Activated naive CD4-positive, alpha-beta T cell treated with anti-CD3 and anti-CD28 coated beads for 36 hours (primary cell): Measurements from ENCODE around the gene TCF12. TPM values are rescaled to one million over a fixed set of nuclear protein-coding genes. Genes with fewer than 3 reads are reported as not detected.

Experiments
- CTCF ChIA-PET: fragments of 350-600 bp; sonication (Branson Sonifier 250); formaldehyde crosslinking; loops from one replicate; lab custom pipeline; 2021; ENCODE audit warnings: antibody characterized with exemption; lab: Charles Lee
- DNase-seq: peaks from one replicate; pipeline ENCODE4 v3.0.0-alpha.2; 2020
- H3K27ac Mint-ChIP-seq: one replicate; pipeline ENCODE4 v1.8.0; 2021; ENCODE audit warnings: mild to moderate bottlenecking, mixed read lengths
- H3K27me3 Mint-ChIP-seq: one replicate; pipeline ENCODE4 v1.8.0; 2021; ENCODE audit warnings: low read depth, mixed read lengths
- H3K36me3 Mint-ChIP-seq: one replicate; pipeline ENCODE4 v1.8.0; 2021; ENCODE audit warnings: low read depth, mixed read lengths
- H3K4me1 Mint-ChIP-seq: one replicate; pipeline ENCODE4 v1.8.0; 2021; ENCODE audit warnings: low read depth, mixed read lengths
- H3K4me3 Mint-ChIP-seq: one replicate; pipeline ENCODE4 v1.8.0; 2021; ENCODE audit warnings: mild to moderate bottlenecking, moderate library complexity, mixed read lengths
- H3K9me3 Mint-ChIP-seq: one replicate; pipeline ENCODE4 v1.8.0; 2021; ENCODE audit warnings: mixed read lengths
- intact Hi-C: fragments of 100-400 bp; cut with micrococcal nuclease; formaldehyde crosslinking; loops from one replicate; pipeline ENCODE4 v1.15.1; 2023
- total RNA-seq, 2 experiments: library from RNA; stranded (reverse); gene quantifications; one replicate each; pipeline ENCODE4 v1.2.3, GENCODE V29; 2021

Gene TCF12
- total RNA-seq, 2 experiments from 2014 or later: 65.7 to 70.7 TPM

- CTCF ChIA-PET: no interaction called here
- Mint-ChIP-seq H3K27me3 (no peaks in the 10 kb centered on the region), H3K4me1 (peaks cover 15% of the 10 kb centered on the region)
These were observed 199.8 kb downstream of the TCF12 start for GRCh38 chr15:57118013-57118799.

GRCh38 chr15:57122080-57122840, 203.8 kb downstream of the TCF12 start:
- peaks cover 12% of the 10 kb centered on the region for H3K36me3 Mint-ChIP-seq
- no peak for DNase-seq
- CTCF ChIA-PET: no interaction called here
- no peaks in the 10 kb centered on the region for H3K27me3 Mint-ChIP-seq
- H3K27ac Mint-ChIP-seq: no peak overlapping the region
- no peaks in the 10 kb centered on the region for H3K9me3 Mint-ChIP-seq
- H3K4me1 Mint-ChIP-seq: peaks cover 15% of the 10 kb centered on the region
- no peak overlapping the region for H3K4me3 Mint-ChIP-seq
- intact Hi-C loops: no loop called here

More at GRCh38 chr15:57118013-57118799, 199.8 kb downstream of the TCF12 start:
- no peak overlapping the region for H3K4me3 Mint-ChIP-seq
- intact Hi-C loops: no loop called here
- no peak for DNase-seq
- no peaks in the 10 kb centered on the region for H3K9me3 Mint-ChIP-seq
- H3K27ac Mint-ChIP-seq: no peak overlapping the region
- H3K36me3 Mint-ChIP-seq: peaks cover 7% of the 10 kb centered on the region

- CTCF ChIA-PET: interaction anchor here (0.6 kb wide), 1 partner anchor 86 kb away, joined by 3 read pairs; no protein-coding TSS in a partner anchor
- Mint-ChIP-seq H3K27ac (no peak overlapping the region), H3K9me3 (no peaks in the 10 kb centered on the region), H3K36me3 (peaks cover 17% of the 10 kb centered on the region), H3K4me1 (peaks cover 8% of the 10 kb centered on the region), H3K4me3 (no peak overlapping the region), H3K27me3 (no peaks in the 10 kb centered on the region)
- intact Hi-C loops: no loop called here
- no peak for DNase-seq
These were observed 205.6 kb downstream of the TCF12 start for GRCh38 chr15:57124036-57124435.

GRCh38 chr15:57129064-57129463, 210.6 kb downstream of the TCF12 start:
- Mint-ChIP-seq H3K9me3 (no peaks in the 10 kb centered on the region), H3K27me3 (no peaks in the 10 kb centered on the region), H3K4me3 (no peak overlapping the region), H3K36me3 (peaks cover 16% of the 10 kb centered on the region), H3K4me1 (peaks cover 36% of the 10 kb centered on the region), H3K27ac (no peak overlapping the region)
- CTCF ChIA-PET: interaction anchor here (1.0 kb wide), 1 partner anchor 10 kb away, joined by 3 read pairs; no protein-coding TSS in a partner anchor
- no peak for DNase-seq
- intact Hi-C loops: no loop called here

GRCh38 chr15:57130956-57131355, 212.5 kb downstream of the TCF12 start:
- Mint-ChIP-seq H3K27ac (no peak overlapping the region), H3K4me3 (no peak overlapping the region), H3K36me3 (peaks cover 16% of the 10 kb centered on the region), H3K9me3 (no peaks in the 10 kb centered on the region), H3K4me1 (peaks cover 45% of the 10 kb centered on the region), H3K27me3 (no peaks in the 10 kb centered on the region)
- no peak for DNase-seq
- intact Hi-C loops: loop anchor here (5.0 to 10.0 kb wide), 2 partner anchors 214 to 246 kb away; partner anchors contain the start of gene TCF12
- CTCF ChIA-PET: interaction anchor here (0.7 kb wide), 1 partner anchor 32 kb away, joined by 3 read pairs; no protein-coding TSS in a partner anchor

- DNase-seq: peak; percentile 42
- Mint-ChIP-seq H3K4me3 (no peak overlapping the region), H3K27me3 (no peaks in the 10 kb centered on the region), H3K27ac (no peak overlapping the region), H3K4me1 (peaks cover 45% of the 10 kb centered on the region), H3K9me3 (no peaks in the 10 kb centered on the region), H3K36me3 (peaks cover 8% of the 10 kb centered on the region)
- CTCF ChIA-PET: interaction anchor here (1.8 kb wide), 1 partner anchor 13 kb away, joined by 6 read pairs; no protein-coding TSS in a partner anchor
- intact Hi-C loops: loop anchor here (5.0 to 10.0 kb wide), 2 partner anchors 216 to 249 kb away; partner anchors contain the start of gene TCF12
These were observed 214.9 kb downstream of the TCF12 start for GRCh38 chr15:57133127-57133968.

- CTCF ChIA-PET: interaction anchor here (1.8 to 2.6 kb wide), 2 partner anchors 12 kb away, joined by 6 to 19 read pairs; no protein-coding TSS in a partner anchor
- H3K4me3 Mint-ChIP-seq: no peak overlapping the region
- no peak for DNase-seq
- peaks cover 6% of the 10 kb centered on the region for H3K36me3 Mint-ChIP-seq
- intact Hi-C loops: loop anchor here (5.0 to 10.0 kb wide), 2 partner anchors 217 to 249 kb away; partner anchors contain the start of gene TCF12
- no peak overlapping the region for H3K27ac Mint-ChIP-seq
- H3K9me3 Mint-ChIP-seq: no peaks in the 10 kb centered on the region
- H3K4me1 Mint-ChIP-seq: peaks cover 42% of the 10 kb centered on the region
- no peaks in the 10 kb centered on the region for H3K27me3 Mint-ChIP-seq
These were observed 215.7 kb downstream of the TCF12 start for GRCh38 chr15:57134071-57134605.

GRCh38 chr15:57134851-57135250, 216.4 kb downstream of the TCF12 start:
- intact Hi-C loops: loop anchor here (5.0 to 10.0 kb wide), 2 partner anchors 218 to 250 kb away; partner anchors contain the start of gene TCF12
- no peaks in the 10 kb centered on the region for H3K27me3 Mint-ChIP-seq

GRCh38 chr15:57135800-57136199, 217.4 kb downstream of the TCF12 start:
- peaks cover 37% of the 10 kb centered on the region for H3K4me1 Mint-ChIP-seq
- no peak overlapping the region for H3K4me3 Mint-ChIP-seq
- H3K9me3 Mint-ChIP-seq: no peaks in the 10 kb centered on the region
- peaks cover 4% of the 10 kb centered on the region for H3K36me3 Mint-ChIP-seq
- CTCF ChIA-PET: interaction anchor here (0.6 to 2.6 kb wide), 5 partner anchors 10 to 475 kb away, joined by 3 to 19 read pairs (median 5); partner anchors contain the start of gene TCF12
- intact Hi-C loops: loop anchor here (10.0 kb wide), 1 partner anchor 251 kb away; no protein-coding TSS in a partner anchor
- DNase-seq: no peak
- no peaks in the 10 kb centered on the region for H3K27me3 Mint-ChIP-seq
- H3K27ac Mint-ChIP-seq: no peak overlapping the region

More at GRCh38 chr15:57134851-57135250, 216.4 kb downstream of the TCF12 start:
- CTCF ChIA-PET: interaction anchor here (2.6 kb wide), 1 partner anchor 11 kb away, joined by 19 read pairs; no protein-coding TSS in a partner anchor
- DNase-seq: no peak
- Mint-ChIP-seq H3K27ac (no peak overlapping the region), H3K36me3 (peaks cover 6% of the 10 kb centered on the region), H3K9me3 (no peaks in the 10 kb centered on the region), H3K4me3 (no peak overlapping the region), H3K4me1 (peaks cover 42% of the 10 kb centered on the region)

GRCh38 chr15:57138349-57138788, 219.9 kb downstream of the TCF12 start:
- H3K4me1 Mint-ChIP-seq: peaks cover 18% of the 10 kb centered on the region
- H3K27ac Mint-ChIP-seq: no peak overlapping the region
- H3K9me3 Mint-ChIP-seq: no peaks in the 10 kb centered on the region
- intact Hi-C loops: loop anchor here (10.0 kb wide), 1 partner anchor 254 kb away; no protein-coding TSS in a partner anchor
- H3K36me3 Mint-ChIP-seq: no peaks in the 10 kb centered on the region
- CTCF ChIA-PET: interaction anchor here (0.6 to 2.0 kb wide), 4 partner anchors 9 to 1086 kb away, joined by 3 to 10 read pairs (median 4); no protein-coding TSS in a partner anchor
- no peaks in the 10 kb centered on the region for H3K27me3 Mint-ChIP-seq
- H3K4me3 Mint-ChIP-seq: no peak overlapping the region
- DNase-seq: no peak
